HG03196 (cell line): ENCODE measurements around the gene SSBP1.
"Not testable (repeated sequence)": the region's sequence is repeated elsewhere in the genome, so short reads cannot be mapped to it uniquely, and the experiment has no call there.

Experiments used
- ATAC-seq: cut with Tn5 transposase; IDR thresholded peaks from one replicate; pipeline ENCODE4 v1.9.1; 2021; ENCODE audit not compliant: unreplicated experiment

Gene SSBP1

GRCh38 chr7:141754939-141755338 is 16.8 kb downstream of the SSBP1 start:
- ATAC-seq: no peak

DNA sequence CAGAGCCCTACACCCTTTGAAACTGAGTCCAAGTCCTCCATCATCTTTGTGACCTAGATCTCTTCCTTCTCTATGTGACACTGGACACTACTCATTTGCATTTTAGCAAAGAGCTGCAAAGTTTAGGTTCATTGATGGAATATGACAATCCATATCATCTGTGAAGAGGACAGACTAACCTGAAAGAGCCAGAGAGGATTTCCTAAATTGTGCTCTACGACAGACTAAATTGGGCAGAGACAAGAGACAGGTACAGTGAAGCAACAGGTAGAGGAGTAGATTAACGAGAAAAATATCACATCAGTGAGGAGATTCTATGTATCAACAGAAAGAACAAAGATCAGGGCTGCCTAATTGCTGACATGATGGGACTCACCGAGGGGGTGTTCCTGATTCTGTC is 25.6 kb downstream of the SSBP1 start, which contains the start of gene TAS2R3:
Gene TAS2R3 (plus strand): TSS at position 301 of the 400 bp plus-strand sequence. CDS start 62 bp downstream, at position 363.
- no peak for ATAC-seq

GRCh38 chr7:141770083-141770583 is 32.0 kb downstream of the SSBP1 start:
- ATAC-seq: not testable (repeated sequence)

DNA sequence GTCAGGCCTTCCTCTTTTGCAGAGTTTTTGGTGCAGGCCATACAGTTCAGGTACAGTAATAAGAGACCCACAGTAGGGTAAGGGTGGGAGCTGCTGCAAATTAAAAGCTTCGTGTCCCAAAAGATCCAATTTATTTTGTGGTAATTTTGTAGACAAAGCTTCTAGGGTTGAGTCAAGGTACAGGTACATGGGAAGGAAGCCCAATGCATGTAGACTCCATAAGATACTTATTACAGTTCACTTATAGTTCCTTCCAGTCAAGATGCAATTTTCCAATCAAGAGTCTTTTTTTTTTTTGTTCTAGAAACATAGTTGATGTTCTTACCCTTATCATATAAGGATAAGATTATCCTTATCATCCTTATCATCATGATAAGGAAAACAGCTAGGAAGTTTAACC is 38.2 kb downstream of the SSBP1 start, which contains the start of gene TAS2R4:
Gene TAS2R4 (plus strand): TSS at position 301 of the 400 bp plus-strand sequence. CDS start 1,815 bp downstream, outside the sequence.
- no peak for ATAC-seq

GRCh38 chr7:141785706-141786552 is 47.8 kb downstream of the SSBP1 start:
- ATAC-seq: peak; percentile 80

DNA sequence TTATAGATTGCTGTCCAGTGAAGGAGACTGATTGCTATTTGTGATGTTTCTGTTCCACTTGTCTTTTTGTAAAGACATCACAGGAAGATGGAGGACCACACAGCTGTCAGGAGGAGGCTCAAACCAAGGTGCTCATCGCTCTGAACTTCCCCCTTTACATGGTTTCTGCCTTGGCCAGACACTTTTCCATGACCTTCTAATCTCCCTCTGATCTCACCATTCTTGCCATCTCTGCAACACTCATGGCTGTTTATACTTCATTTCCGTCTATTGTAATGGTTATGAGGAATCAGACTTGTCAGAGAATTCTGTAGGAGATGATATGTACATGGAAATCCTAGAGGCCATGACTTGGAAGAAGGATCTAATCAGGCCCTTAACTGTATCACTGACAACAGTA is 50.1 kb downstream of the SSBP1 start:
- ATAC-seq: no peak

GRCh38 chr7:141789917-141790316 is 51.8 kb downstream of the SSBP1 start, which contains the start of gene TAS2R5:
TAS2R5 (plus strand) TSS chr7:141790217; CDS start chr7:141790362, 145 bp downstream.
- no peak for ATAC-seq

DNA sequence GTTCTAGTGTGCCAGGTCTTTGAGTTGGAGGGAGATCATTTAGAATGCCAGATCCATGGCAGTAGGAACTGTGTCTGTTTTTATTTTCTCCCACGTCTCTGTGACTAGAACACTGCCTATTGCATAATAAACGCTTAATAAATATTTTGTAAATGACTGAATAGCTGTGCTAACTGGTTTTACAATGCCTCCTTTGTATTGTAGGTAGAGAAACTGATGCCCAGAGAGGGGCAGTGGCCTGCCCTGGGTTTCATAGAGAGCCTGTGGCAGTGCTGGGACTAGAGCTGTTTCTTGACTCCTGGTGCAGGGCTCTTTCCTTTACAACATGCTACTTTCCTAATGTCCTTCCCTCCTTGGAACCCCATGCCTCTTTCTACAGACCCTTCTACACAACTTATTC is 54.4 kb downstream of the SSBP1 start:
- ATAC-seq: no peak
